Measurements from ENCODE around the gene TRPC4. TPM values are rescaled to one million over a fixed set of nuclear protein-coding genes. Genes with fewer than 3 reads are reported as not detected.

Gene TRPC4
- total RNA-seq, 8 experiments from 2014 or later, result 0.25 to 7.3 (median 3.1) TPM

- H3K4me3 ChIP-seq, result no peak overlapping the region
- 83 to 100% (median 98%) methylated on average over 2 of the region's 2 CpGs for WGBS, 10 experiments
- no peak overlapping the region for H3K27ac ChIP-seq
- H3K4me1 ChIP-seq (replicated peaks in 1 of 2), result no peaks in the 10 kb centered on the region
- in situ Hi-C loops (cut with MboI; ENCODE audit: low pct_unique_long_range_greater_than_20kb in 2 of 9, low sequenced_read_pairs in 9 of 9, unreplicated experiment in 9 of 9), result loop anchor here in 1 of 9 experiments (25.0 kb wide), 1 partner anchor 153 kb away; no protein-coding TSS in a partner anchor
- ATAC-seq (replicated peaks in 6 of 8), result no peak
Measured at GRCh38 chr13:37884674-37885073, 15.1 kb upstream of the TRPC4 start.

GRCh38 chr13:37884026-37884425 is 14.5 kb upstream of the TRPC4 start:
- no peaks in the 10 kb centered on the region for H3K4me1 ChIP-seq (replicated peaks in 1 of 2)
- WGBS, 10 experiments, result 63 to 100% (median 87%) methylated on average over 1 of the region's 1 CpG; no CpG with 5 or more reads in 2 of the 10 experiments
- no peak overlapping the region for H3K27ac ChIP-seq
- no peak for ATAC-seq (replicated peaks in 6 of 8)
- no peak overlapping the region for H3K4me3 ChIP-seq
- in situ Hi-C loops (cut with MboI; ENCODE audit: low pct_unique_long_range_greater_than_20kb in 2 of 9, low sequenced_read_pairs in 9 of 9, unreplicated experiment in 9 of 9), result loop anchor here in 1 of 9 experiments (25.0 kb wide), 1 partner anchor 153 kb away; no protein-coding TSS in a partner anchor

- Histone ChIP-seq H3K27ac (no peak overlapping the region), H3K4me3 (no peak overlapping the region), H3K4me1 (replicated peaks in 1 of 2) (no peaks in the 10 kb centered on the region)
- in situ Hi-C loops (cut with MboI; ENCODE audit: low pct_unique_long_range_greater_than_20kb in 2 of 9, low sequenced_read_pairs in 9 of 9, unreplicated experiment in 9 of 9), result loop anchor here in 1 of 9 experiments (25.0 kb wide), 1 partner anchor 158 kb away; no protein-coding TSS in a partner anchor
- ATAC-seq (replicated peaks in 6 of 8), result no peak
- WGBS, 10 experiments, result 72 to 100% (median 95%) methylated on average over 1 to 3 of the region's 3 CpGs; no CpG with 5 or more reads in 1 of the 10 experiments
Measured at GRCh38 chr13:37878921-37879320, 9.3 kb upstream of the TRPC4 start.

GRCh38 chr13:37878496-37878895 is 8.9 kb upstream of the TRPC4 start:
- 86 to 100% (median 100%) methylated on average over 1 of the region's 1 CpG; no CpG with 5 or more reads in 4 of the 10 experiments for WGBS, 10 experiments
- H3K27ac ChIP-seq, result no peak overlapping the region
- in situ Hi-C loops (cut with MboI; ENCODE audit: low pct_unique_long_range_greater_than_20kb in 2 of 9, low sequenced_read_pairs in 9 of 9, unreplicated experiment in 9 of 9), result loop anchor here in 1 of 9 experiments (25.0 kb wide), 1 partner anchor 159 kb away; no protein-coding TSS in a partner anchor
- H3K4me1 ChIP-seq (replicated peaks in 1 of 2), result no peaks in the 10 kb centered on the region
- H3K4me3 ChIP-seq, result no peak overlapping the region
- ATAC-seq (replicated peaks in 6 of 8), result no peak

GRCh38 chr13:37870895-37871550 is 1.5 kb upstream of the TRPC4 start:
- no peak for ATAC-seq (replicated peaks in 6 of 8)
- Histone ChIP-seq H3K4me3 (no peak overlapping the region), H3K27ac (no peak overlapping the region), H3K4me1 (replicated peaks in 1 of 2) (peaks cover 0 to 3% of the 10 kb centered on the region in 2 donors)
- WGBS, 10 experiments, result 40 to 94% (median 75%) methylated on average over 2 to 9 of the region's 10 CpGs
- in situ Hi-C loops (cut with MboI; ENCODE audit: low pct_unique_long_range_greater_than_20kb in 2 of 9, low sequenced_read_pairs in 9 of 9, unreplicated experiment in 9 of 9), result loop anchor here in 1 of 9 experiments (25.0 kb wide), 1 partner anchor 234 kb away; no protein-coding TSS in a partner anchor

- Histone ChIP-seq H3K4me3 (peak overlapping the region; percentile 44 to 61 (median 57)), H3K4me1 (replicated peaks in 1 of 2) (peaks cover 0 to 3% of the 10 kb centered on the region in 2 donors), H3K27ac (no peak overlapping the region)
- ATAC-seq (replicated peaks in 6 of 8), result no peak
- in situ Hi-C loops (cut with MboI; ENCODE audit: low pct_unique_long_range_greater_than_20kb in 2 of 9, low sequenced_read_pairs in 9 of 9, unreplicated experiment in 9 of 9), result loop anchor here in 1 of 9 experiments (25.0 kb wide), 1 partner anchor 233 kb away; no protein-coding TSS in a partner anchor
- 40 to 100% (median 71%) methylated on average over 1 to 5 of the region's 9 CpGs; no CpG with 5 or more reads in 5 of the 10 experiments for WGBS, 10 experiments
Measured at GRCh38 chr13:37870489-37870845, 895 bp upstream of the TRPC4 start.

- peak overlapping the region; percentile 44 to 61 (median 57) for H3K4me3 ChIP-seq
- H3K27ac ChIP-seq, result no peak overlapping the region
- 0% methylated on average over 1 to 5 of the region's 19 CpGs; no CpG with 5 or more reads in 7 of the 10 experiments for WGBS, 10 experiments
- H3K4me1 ChIP-seq (replicated peaks in 1 of 2), result peaks cover 0 to 3% of the 10 kb centered on the region in 2 donors
- ATAC-seq (replicated peaks in 6 of 8), result peak in 4 of 8 experiments; percentile 17 to 44 (median 32)
- in situ Hi-C loops (cut with MboI; ENCODE audit: low pct_unique_long_range_greater_than_20kb in 2 of 9, low sequenced_read_pairs in 9 of 9, unreplicated experiment in 9 of 9), result loop anchor here in 1 of 9 experiments (25.0 kb wide), 1 partner anchor 232 kb away; no protein-coding TSS in a partner anchor
Measured at GRCh38 chr13:37869506-37869755, 141 bp downstream of the TRPC4 start.

- WGBS, 10 experiments, result 0 to 40% (median 1%) methylated on average over 1 to 17 of the region's 27 CpGs; no CpG with 5 or more reads in 1 of the 10 experiments
- H3K4me1 ChIP-seq (replicated peaks in 1 of 2), result peaks cover 0 to 3% of the 10 kb centered on the region in 2 donors
- peak overlapping the region; percentile 44 to 61 (median 57) for H3K4me3 ChIP-seq
- in situ Hi-C loops (cut with MboI; ENCODE audit: low pct_unique_long_range_greater_than_20kb in 2 of 9, low sequenced_read_pairs in 9 of 9, unreplicated experiment in 9 of 9), result loop anchor here in 1 of 9 experiments (25.0 kb wide), 1 partner anchor 232 kb away; no protein-coding TSS in a partner anchor
- peak; percentile 10 to 27 (median 15) for ATAC-seq (replicated peaks in 6 of 8)
- H3K27ac ChIP-seq, result no peak overlapping the region
Measured at GRCh38 chr13:37868691-37869505, 674 bp downstream of the TRPC4 start.

GRCh38 chr13:37863708-37864107 is 5.9 kb downstream of the TRPC4 start:
- Histone ChIP-seq H3K4me1 (replicated peaks in 1 of 2) (peaks cover 0 to 5% of the 10 kb centered on the region in 2 donors), H3K27ac (no peak overlapping the region), H3K4me3 (no peak overlapping the region)
- 78 to 100% (median 100%) methylated on average over 1 of the region's 1 CpG; no CpG with 5 or more reads in 3 of the 10 experiments for WGBS, 10 experiments
- ATAC-seq (replicated peaks in 6 of 8), result no peak
- in situ Hi-C loops (cut with MboI; ENCODE audit: low pct_unique_long_range_greater_than_20kb in 2 of 9, low sequenced_read_pairs in 9 of 9, unreplicated experiment in 9 of 9), result loop anchor here in 1 of 9 experiments (25.0 kb wide), 1 partner anchor 226 kb away; no protein-coding TSS in a partner anchor

GRCh38 chr13:37835392-37835791 is 34.2 kb downstream of the TRPC4 start:
- WGBS, 10 experiments, result 48 to 100% (median 85%) methylated on average over 1 to 4 of the region's 4 CpGs; no CpG with 5 or more reads in 2 of the 10 experiments

GRCh38 chr13:37833411-37833810 is 36.2 kb downstream of the TRPC4 start:
- WGBS, 10 experiments, result 64 to 100% (median 85%) methylated on average over 1 to 4 of the region's 4 CpGs; no CpG with 5 or more reads in 2 of the 10 experiments
- H3K4me1 ChIP-seq (replicated peaks in 1 of 2), result no peaks in the 10 kb centered on the region
- H3K27ac ChIP-seq, result no peak overlapping the region
- in situ Hi-C loops (cut with MboI; ENCODE audit: low pct_unique_long_range_greater_than_20kb in 2 of 9, low sequenced_read_pairs in 9 of 9, unreplicated experiment in 9 of 9), result no loop called here
- ATAC-seq (replicated peaks in 6 of 8), result no peak
- H3K4me3 ChIP-seq, result no peak overlapping the region

More at GRCh38 chr13:37835392-37835791, 34.2 kb downstream of the TRPC4 start:
- no peak for ATAC-seq (replicated peaks in 6 of 8)
- Histone ChIP-seq H3K4me3 (no peak overlapping the region), H3K4me1 (replicated peaks in 1 of 2) (no peaks in the 10 kb centered on the region), H3K27ac (no peak overlapping the region)
- in situ Hi-C loops (cut with MboI; ENCODE audit: low pct_unique_long_range_greater_than_20kb in 2 of 9, low sequenced_read_pairs in 9 of 9, unreplicated experiment in 9 of 9), result no loop called here

GRCh38 chr13:37816276-37816675 is 53.3 kb downstream of the TRPC4 start:
- Histone ChIP-seq H3K27ac (no peak overlapping the region), H3K4me1 (replicated peaks in 1 of 2) (no peaks in the 10 kb centered on the region), H3K4me3 (no peak overlapping the region)
- in situ Hi-C loops (cut with MboI; ENCODE audit: low pct_unique_long_range_greater_than_20kb in 2 of 9, low sequenced_read_pairs in 9 of 9, unreplicated experiment in 9 of 9), result no loop called here
- 0 to 100% (median 100%) methylated on average over 1 of the region's 1 CpG; no CpG with 5 or more reads in 5 of the 10 experiments for WGBS, 10 experiments
- no peak for ATAC-seq (replicated peaks in 6 of 8)

- in situ Hi-C loops (cut with MboI; ENCODE audit: low pct_unique_long_range_greater_than_20kb in 2 of 9, low sequenced_read_pairs in 9 of 9, unreplicated experiment in 9 of 9), result no loop called here
- no peak overlapping the region for H3K27ac ChIP-seq
- no peaks in the 10 kb centered on the region for H3K4me1 ChIP-seq (replicated peaks in 1 of 2)
- WGBS, 10 experiments, result 20 to 90% (median 83%) methylated on average over 1 to 2 of the region's 2 CpGs; no CpG with 5 or more reads in 5 of the 10 experiments
- ATAC-seq (replicated peaks in 6 of 8), result no peak
- H3K4me3 ChIP-seq, result no peak overlapping the region
Measured at GRCh38 chr13:37811441-37811840, 58.1 kb downstream of the TRPC4 start.

All from motor neuron (in vitro differentiated cells).